ENCODE data around the gene WASF2.

DNA sequence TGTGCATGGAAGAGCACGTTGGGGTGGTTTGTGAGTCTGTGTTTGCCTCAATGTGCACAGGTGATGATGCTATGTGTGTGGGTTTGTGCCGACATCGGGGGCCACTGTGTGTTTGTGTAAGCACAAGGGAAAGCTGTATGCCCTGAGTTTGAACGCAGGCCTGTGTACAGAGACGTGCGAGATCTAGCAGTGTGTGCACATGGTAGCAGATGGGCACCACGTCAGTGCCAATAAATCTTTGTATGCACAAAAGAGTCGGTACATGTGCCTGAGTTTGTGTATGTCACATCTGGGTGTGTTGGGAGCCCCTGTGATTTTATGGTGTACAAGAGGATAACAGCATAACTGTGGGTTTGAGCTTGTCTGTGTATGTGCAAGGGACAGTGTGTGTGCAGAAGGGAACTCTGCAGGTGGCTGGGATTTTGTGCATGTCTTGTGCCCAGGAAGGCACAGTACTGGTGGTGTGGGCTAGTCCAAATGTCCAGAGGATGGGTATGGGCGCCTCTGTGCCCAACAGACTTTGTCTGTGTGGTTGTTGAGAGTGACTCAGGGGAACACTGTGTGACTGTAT is 32.0 kb upstream of the WASF2 start:
- TF ChIP-seq POLR2A (IDR thresholded peaks at IDR 0.05; ENCODE audit: low read depth, low read length) (no peak), POLR2AphosphoS5 (IDR thresholded peaks at IDR 0.05; ENCODE audit: low read depth, low read length) (no peak), POU2F2 (IDR thresholded peaks at IDR 0.05; ENCODE audit: low read depth, low read length) (no peak)

All from GM12891 (cell line).